ENCODE measurements around the gene DGAT2L6. TPM values are rescaled to one million over a fixed set of nuclear protein-coding genes. Genes with fewer than 3 reads are reported as not detected.

The DGAT2L6 gene, protein sequence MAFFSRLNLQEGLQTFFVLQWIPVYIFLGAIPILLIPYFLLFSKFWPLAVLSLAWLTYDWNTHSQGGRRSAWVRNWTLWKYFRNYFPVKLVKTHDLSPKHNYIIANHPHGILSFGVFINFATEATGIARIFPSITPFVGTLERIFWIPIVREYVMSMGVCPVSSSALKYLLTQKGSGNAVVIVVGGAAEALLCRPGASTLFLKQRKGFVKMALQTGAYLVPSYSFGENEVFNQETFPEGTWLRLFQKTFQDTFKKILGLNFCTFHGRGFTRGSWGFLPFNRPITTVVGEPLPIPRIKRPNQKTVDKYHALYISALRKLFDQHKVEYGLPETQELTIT
- not detected in 5 replicates for total RNA-seq (2022; extraction: Qiagen RNA extraction)

DNA sequence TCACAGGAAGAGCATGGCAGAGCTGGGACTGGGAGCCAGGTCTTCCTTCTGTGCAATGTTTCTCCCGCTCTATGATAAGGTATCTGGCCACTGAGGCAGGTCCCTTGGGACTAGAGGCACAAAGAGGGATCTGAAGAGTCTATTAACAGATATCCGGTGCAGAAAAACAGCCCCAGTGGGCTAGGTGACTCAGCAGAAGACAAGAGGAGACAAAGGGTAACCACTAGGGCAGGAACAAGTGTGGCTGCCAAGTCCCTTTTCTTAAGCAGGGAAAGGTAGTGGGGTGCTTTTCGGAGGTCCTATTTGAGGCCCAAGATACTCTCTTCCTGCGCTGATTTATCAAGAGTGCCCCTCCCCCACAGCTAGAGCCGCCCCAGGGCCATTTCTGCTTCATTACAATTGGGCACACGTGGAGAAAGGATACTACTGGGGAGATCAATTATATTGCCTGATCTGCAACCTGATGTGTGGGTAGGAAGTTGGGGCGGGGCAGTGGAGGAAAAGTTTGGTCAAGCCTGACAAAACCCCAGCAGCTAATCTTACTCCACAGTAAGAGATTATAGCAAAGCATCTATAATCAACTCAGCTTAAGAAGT lies at the start of gene DGAT2L6:
Gene DGAT2L6 (plus strand): TSS at position 546 of the 596 bp plus-strand sequence. CDS start 100 bp downstream, outside the sequence.

DNA sequence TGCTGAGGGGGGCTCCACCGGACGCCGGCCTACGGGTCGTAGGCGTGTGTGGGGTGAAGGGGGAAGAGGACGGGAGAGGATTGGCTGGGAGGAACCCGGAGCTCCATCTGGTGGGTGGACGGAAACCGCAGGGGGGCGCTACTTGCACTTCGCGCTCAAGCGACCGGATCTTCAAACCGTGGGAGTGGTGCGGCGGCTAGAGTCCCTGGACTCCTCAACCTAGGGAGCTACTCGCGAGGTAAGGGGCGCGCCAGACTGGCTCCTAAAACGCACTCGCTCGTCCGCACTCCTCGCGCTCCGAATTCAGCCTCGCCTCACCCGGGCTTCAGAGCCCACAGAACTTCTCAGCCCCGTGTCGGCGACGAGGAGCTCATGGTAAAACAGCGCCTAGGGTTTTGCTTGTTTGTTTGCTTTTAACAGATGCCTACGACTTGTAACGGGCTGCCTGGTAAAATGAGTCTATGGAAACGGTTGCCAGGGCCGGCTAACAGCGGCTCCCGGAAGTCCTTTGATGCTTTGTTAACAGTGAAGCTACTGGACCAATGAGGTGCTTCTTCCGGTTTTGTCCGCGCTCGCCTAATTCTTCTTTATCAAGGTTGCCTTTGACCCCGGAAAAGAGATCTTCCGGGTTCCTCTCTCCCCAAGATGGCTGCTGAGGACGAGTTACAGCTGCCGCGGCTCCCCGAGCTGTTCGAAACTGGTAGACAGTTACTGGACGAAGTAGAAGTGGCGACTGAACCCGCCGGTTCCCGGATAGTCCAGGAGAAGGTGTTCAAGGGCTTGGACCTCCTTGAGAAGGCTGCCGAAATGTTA lies 43.8 kb upstream of the DGAT2L6 start, which contains the start of gene IGBP1:
Gene IGBP1 (plus strand): TSS at position 145 of the 813 bp plus-strand sequence. CDS start 501 bp downstream, at position 646.

DNA sequence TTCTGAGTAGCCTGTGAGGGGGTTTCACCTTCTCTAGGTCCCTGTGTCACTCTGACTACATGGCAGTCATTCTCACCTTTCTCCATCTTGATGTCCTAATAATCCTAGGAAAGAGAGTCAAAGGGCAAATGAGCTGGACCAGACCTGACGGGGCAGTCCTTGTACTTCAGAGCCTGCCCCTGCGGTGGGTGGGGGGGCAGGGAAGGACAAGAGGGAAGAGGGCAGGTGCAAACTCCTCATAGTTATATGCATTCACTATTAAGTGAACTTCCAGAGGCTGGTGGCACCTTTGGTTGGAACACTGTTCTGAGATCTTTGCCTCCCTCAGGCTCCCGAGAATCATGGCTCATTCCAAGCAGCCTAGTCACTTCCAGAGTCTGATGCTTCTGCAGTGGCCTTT lies 57.1 kb downstream of the DGAT2L6 start, which contains the start of gene AWAT1:
Gene AWAT1 (plus strand): TSS at position 301 of the 400 bp plus-strand sequence. CDS start 41 bp downstream, at position 342.

Other genes starting within 250 kb of the DGAT2L6 start
- not detected in 5 replicates for gene AWAT2, start 127.5 kb upstream of the DGAT2L6 start, total RNA-seq (2022; extraction: Qiagen RNA extraction)
- not detected in 5 replicates for gene OTUD6A, start 115.0 kb upstream of the DGAT2L6 start, total RNA-seq (2022; extraction: Qiagen RNA extraction)
- 58.5 to 70.0 TPM (median 64.7 TPM) in 5 replicates for gene IGBP1, start 44.0 kb upstream of the DGAT2L6 start, total RNA-seq (2022; extraction: Qiagen RNA extraction)
- not detected in 5 replicates for gene AWAT1, start 57.2 kb downstream of the DGAT2L6 start, total RNA-seq (2022; extraction: Qiagen RNA extraction)
- not detected in 5 replicates for gene P2RY4, start 82.7 kb downstream of the DGAT2L6 start, total RNA-seq (2022; extraction: Qiagen RNA extraction)
- gene ARR3, start 90.9 kb downstream of the DGAT2L6 start, total RNA-seq (2022; extraction: Qiagen RNA extraction) = not detected in 5 replicates
- gene RAB41, start 104.7 kb downstream of the DGAT2L6 start, total RNA-seq (2022; extraction: Qiagen RNA extraction) = not detected in 5 replicates
- gene PDZD11, start 112.4 kb downstream of the DGAT2L6 start, total RNA-seq (2022; extraction: Qiagen RNA extraction) = 85.5 to 110 TPM (median 91.6 TPM) in 5 replicates
- 25.0 to 29.1 TPM (median 26.5 TPM) in 5 replicates for gene KIF4A, start 112.6 kb downstream of the DGAT2L6 start, total RNA-seq (2022; extraction: Qiagen RNA extraction)
- gene GDPD2, start 245.8 kb downstream of the DGAT2L6 start, total RNA-seq (2022; extraction: Qiagen RNA extraction) = 0.07 to 0.14 TPM in 2 of 5 replicates, not detected in the others